HEK293 (cell line): Measurements from ENCODE around the gene P2RX6.

Experiments used
- AEBP2 ChIP-seq: fragments of 450-650 bp; formaldehyde crosslinking; IDR thresholded peaks from 2 replicates; pipeline ENCODE4 v1.5.1; 2016; ENCODE audit warnings: missing biosample characterization, missing genetic modification characterization, borderline replicate concordance
- BCL11A ChIP-seq: fragments of 450-650 bp; formaldehyde crosslinking; IDR thresholded peaks from 2 replicates; pipeline ENCODE4 v1.5.1; 2016; ENCODE audit warnings: low read depth, missing biosample characterization, missing genetic modification characterization
- KLF9 ChIP-seq: fragments of 450-650 bp; formaldehyde crosslinking; IDR thresholded peaks from 2 replicates; pipeline ENCODE4 v1.5.1; 2016; ENCODE audit warnings: missing biosample characterization, missing genetic modification characterization, low read depth
- PRDM2 ChIP-seq: fragments of 450-650 bp; formaldehyde crosslinking; IDR thresholded peaks from 2 replicates; pipeline ENCODE4 v1.5.1; 2016; ENCODE audit warnings: missing biosample characterization, missing genetic modification characterization, borderline replicate concordance
- SETDB1 ChIP-seq: IDR thresholded peaks from one replicate; pipeline ENCODE4 v1.6.1; 2017; ENCODE audit warnings: mild to moderate bottlenecking, low read length, moderate library complexity, mixed read lengths; ENCODE audit not compliant: insufficient read length
- ZBTB21 ChIP-seq: fragments of 450-650 bp; formaldehyde crosslinking; IDR thresholded peaks from 2 replicates; pipeline ENCODE4 v1.5.1; 2017; ENCODE audit warnings: missing biosample characterization, missing genetic modification characterization
- ZIC2 ChIP-seq: fragments of 450-650 bp; formaldehyde crosslinking; IDR thresholded peaks from 2 replicates; pipeline ENCODE4 v1.5.1; 2016; ENCODE audit warnings: missing biosample characterization, missing genetic modification characterization
- ZNF146 ChIP-seq: fragments of 450-650 bp; formaldehyde crosslinking; IDR thresholded peaks from 2 replicates; pipeline ENCODE4 v1.5.1; 2016; ENCODE audit warnings: missing biosample characterization, missing genetic modification characterization
- ZNF157 ChIP-seq: fragments of 450-650 bp; formaldehyde crosslinking; IDR thresholded peaks from 2 replicates; pipeline ENCODE4 v1.5.1; 2016; ENCODE audit warnings: missing biosample characterization, missing genetic modification characterization
- ZNF2 ChIP-seq: fragments of 450-650 bp; formaldehyde crosslinking; IDR thresholded peaks from 2 replicates; pipeline ENCODE4 v1.5.1; 2016; ENCODE audit warnings: missing biosample characterization, missing genetic modification characterization
- ZNF211 ChIP-seq: fragments of 450-650 bp; formaldehyde crosslinking; IDR thresholded peaks from 2 replicates; pipeline ENCODE4 v1.5.1; 2016; ENCODE audit warnings: low read depth, missing biosample characterization, missing genetic modification characterization
- ZNF214 ChIP-seq: fragments of 450-650 bp; formaldehyde crosslinking; IDR thresholded peaks from 2 replicates; pipeline ENCODE4 v1.5.1; 2017; ENCODE audit warnings: missing biosample characterization, mild to moderate bottlenecking, missing genetic modification characterization, borderline replicate concordance
- ZNF24 ChIP-seq: fragments of 450-650 bp; formaldehyde crosslinking; IDR thresholded peaks from 2 replicates; pipeline ENCODE4 v1.5.1; 2016; ENCODE audit warnings: missing biosample characterization, missing genetic modification characterization
- ZNF280C ChIP-seq: fragments of 450-650 bp; formaldehyde crosslinking; IDR thresholded peaks from 2 replicates; pipeline ENCODE4 v1.5.1; 2016; ENCODE audit warnings: missing biosample characterization, missing genetic modification characterization
- ZNF433 ChIP-seq: fragments of 450-650 bp; formaldehyde crosslinking; IDR thresholded peaks from 2 replicates; pipeline ENCODE4 v1.5.1; 2016; ENCODE audit warnings: missing biosample characterization, missing genetic modification characterization, low read depth
- ZNF558 ChIP-seq: fragments of 450-650 bp; formaldehyde crosslinking; IDR thresholded peaks from 2 replicates; pipeline ENCODE4 v1.5.1; 2016; ENCODE audit warnings: missing biosample characterization, missing genetic modification characterization
- ZNF571 ChIP-seq: fragments of 450-650 bp; formaldehyde crosslinking; IDR thresholded peaks from 2 replicates; pipeline ENCODE4 v1.5.0; 2017; ENCODE audit warnings: missing biosample characterization, missing genetic modification characterization
- ZNF677 ChIP-seq: fragments of 450-650 bp; IDR thresholded peaks from 2 replicates; pipeline ENCODE4 v1.5.0; 2018; ENCODE audit warnings: missing biosample characterization, mild to moderate bottlenecking, missing genetic modification characterization, moderate library complexity
- ZSCAN5A ChIP-seq: fragments of 450-650 bp; formaldehyde crosslinking; IDR thresholded peaks from 2 replicates; pipeline ENCODE4 v1.5.1; 2016; ENCODE audit warnings: missing biosample characterization, missing genetic modification characterization
- TF ChIP-seq, protein P1 (sequence below): fragments of 450-650 bp; formaldehyde crosslinking; IDR thresholded peaks from 2 replicates; pipeline ENCODE4 v1.5.1; 2016; ENCODE audit warnings: missing biosample characterization, missing genetic modification characterization
- TF ChIP-seq, protein P2 (sequence below): fragments of 450-650 bp; formaldehyde crosslinking; IDR thresholded peaks from 2 replicates; pipeline ENCODE4 v1.5.1; 2016; ENCODE audit warnings: missing biosample characterization, missing genetic modification characterization
- TF ChIP-seq, protein P3 (sequence below): fragments of 450-650 bp; formaldehyde crosslinking; IDR thresholded peaks from 2 replicates; pipeline ENCODE4 v1.5.1; 2017; ENCODE audit warnings: missing biosample characterization, missing genetic modification characterization

The P2RX6 gene

DNA sequence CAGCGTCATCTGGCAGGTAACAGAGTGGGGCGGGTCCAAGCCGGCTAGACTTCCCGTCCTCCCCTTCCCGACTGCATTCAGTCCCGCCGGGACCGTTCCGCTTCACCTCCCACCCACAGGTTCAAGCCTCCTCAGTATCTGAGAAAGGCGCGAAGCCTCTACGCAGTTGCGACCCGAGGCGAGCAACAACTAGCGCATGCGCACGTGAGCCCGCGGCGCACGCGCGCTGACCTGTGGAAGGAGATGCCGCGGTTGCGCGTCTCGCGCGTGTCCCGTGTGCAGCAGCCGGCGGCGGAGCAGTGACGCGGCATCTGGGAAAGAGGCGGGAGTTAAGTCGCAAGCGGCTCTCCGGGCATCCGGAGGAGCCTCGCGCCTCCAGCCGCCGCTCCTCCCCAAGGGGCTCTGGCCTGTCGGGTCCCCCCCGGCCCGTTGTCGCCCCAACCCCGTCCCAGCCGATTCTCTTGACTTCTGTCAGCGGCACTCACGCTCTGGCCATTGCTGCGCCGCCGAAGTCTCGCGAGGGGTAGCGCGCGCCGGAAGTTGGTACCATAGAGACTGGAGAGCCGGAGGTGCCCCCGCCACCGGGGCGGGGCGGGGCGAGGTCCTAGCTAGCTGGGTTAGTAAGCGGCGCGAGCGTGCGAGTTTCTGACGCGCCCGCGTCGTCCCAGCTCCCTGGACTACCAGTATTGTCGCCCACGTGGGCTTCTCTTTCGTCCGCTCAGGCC, 13.2 kb upstream of the P2RX6 start, which contains the start of gene THAP7 (continued):
- TF ChIP-seq, protein P1, sequence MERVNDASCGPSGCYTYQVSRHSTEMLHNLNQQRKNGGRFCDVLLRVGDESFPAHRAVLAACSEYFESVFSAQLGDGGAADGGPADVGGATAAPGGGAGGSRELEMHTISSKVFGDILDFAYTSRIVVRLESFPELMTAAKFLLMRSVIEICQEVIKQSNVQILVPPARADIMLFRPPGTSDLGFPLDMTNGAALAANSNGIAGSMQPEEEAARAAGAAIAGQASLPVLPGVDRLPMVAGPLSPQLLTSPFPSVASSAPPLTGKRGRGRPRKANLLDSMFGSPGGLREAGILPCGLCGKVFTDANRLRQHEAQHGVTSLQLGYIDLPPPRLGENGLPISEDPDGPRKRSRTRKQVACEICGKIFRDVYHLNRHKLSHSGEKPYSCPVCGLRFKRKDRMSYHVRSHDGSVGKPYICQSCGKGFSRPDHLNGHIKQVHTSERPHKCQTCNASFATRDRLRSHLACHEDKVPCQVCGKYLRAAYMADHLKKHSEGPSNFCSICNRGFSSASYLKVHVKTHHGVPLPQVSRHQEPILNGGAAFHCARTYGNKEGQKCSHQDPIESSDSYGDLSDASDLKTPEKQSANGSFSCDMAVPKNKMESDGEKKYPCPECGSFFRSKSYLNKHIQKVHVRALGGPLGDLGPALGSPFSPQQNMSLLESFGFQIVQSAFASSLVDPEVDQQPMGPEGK = peak; percentile 97
- TF ChIP-seq ZBTB21 (tag by site-specific recombination) (no peak; the same call in none of the 2 replicates), ZNF214 (tag by site-specific recombination) (no peak), ZNF211 (tag by site-specific recombination) (no peak), ZNF2 (tag by site-specific recombination) (no peak), PRDM2 (tag by site-specific recombination) (no peak), ZSCAN5A (tag by site-specific recombination) (peak; percentile 13; the same call in 1 of the 2 replicates), ZNF24 (tag by site-specific recombination) (no peak; the same call in none of the 2 replicates), ZIC2 (tag by site-specific recombination) (no peak), AEBP2 (tag by site-specific recombination) (no peak), ZNF146 (tag by site-specific recombination) (no peak), SETDB1 (no peak), BCL11A (tag by site-specific recombination) (no peak), ZNF280C (no peak), ZNF433 (tag by site-specific recombination) (no peak), ZNF157 (tag by site-specific recombination) (no peak), ZNF558 (tag by site-specific recombination) (no peak), ZNF571 (tag by site-specific recombination) (no peak), ZNF677 (tag by site-specific recombination) (no peak), KLF9 (tag by site-specific recombination) (peak; percentile 69)
- TF ChIP-seq, protein P2, sequence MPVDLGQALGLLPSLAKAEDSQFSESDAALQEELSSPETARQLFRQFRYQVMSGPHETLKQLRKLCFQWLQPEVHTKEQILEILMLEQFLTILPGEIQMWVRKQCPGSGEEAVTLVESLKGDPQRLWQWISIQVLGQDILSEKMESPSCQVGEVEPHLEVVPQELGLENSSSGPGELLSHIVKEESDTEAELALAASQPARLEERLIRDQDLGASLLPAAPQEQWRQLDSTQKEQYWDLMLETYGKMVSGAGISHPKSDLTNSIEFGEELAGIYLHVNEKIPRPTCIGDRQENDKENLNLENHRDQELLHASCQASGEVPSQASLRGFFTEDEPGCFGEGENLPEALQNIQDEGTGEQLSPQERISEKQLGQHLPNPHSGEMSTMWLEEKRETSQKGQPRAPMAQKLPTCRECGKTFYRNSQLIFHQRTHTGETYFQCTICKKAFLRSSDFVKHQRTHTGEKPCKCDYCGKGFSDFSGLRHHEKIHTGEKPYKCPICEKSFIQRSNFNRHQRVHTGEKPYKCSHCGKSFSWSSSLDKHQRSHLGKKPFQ (tag by site-specific recombination) = no peak
- TF ChIP-seq, protein P3, sequence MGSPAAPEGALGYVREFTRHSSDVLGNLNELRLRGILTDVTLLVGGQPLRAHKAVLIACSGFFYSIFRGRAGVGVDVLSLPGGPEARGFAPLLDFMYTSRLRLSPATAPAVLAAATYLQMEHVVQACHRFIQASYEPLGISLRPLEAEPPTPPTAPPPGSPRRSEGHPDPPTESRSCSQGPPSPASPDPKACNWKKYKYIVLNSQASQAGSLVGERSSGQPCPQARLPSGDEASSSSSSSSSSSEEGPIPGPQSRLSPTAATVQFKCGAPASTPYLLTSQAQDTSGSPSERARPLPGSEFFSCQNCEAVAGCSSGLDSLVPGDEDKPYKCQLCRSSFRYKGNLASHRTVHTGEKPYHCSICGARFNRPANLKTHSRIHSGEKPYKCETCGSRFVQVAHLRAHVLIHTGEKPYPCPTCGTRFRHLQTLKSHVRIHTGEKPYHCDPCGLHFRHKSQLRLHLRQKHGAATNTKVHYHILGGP = no peak
